Measurements from ENCODE around the gene CSRNP2. TPM values are rescaled to one million over a fixed set of nuclear protein-coding genes. Genes with fewer than 3 reads are reported as not detected.

CSRNP2 gene
- total RNA-seq, 2 experiments from 2014 or later = 11.7 to 30.1 TPM

GRCh38 chr12:51085757-51086156, 2.4 kb upstream of the CSRNP2 start:
- no peak overlapping the region for H3K4me2 ChIP-seq (ENCODE audit: low read length)
- no peak overlapping the region for H3K27ac ChIP-seq (ENCODE audit: low read depth, low read length, poor library complexity, severe bottlenecking)
- peaks cover 16% of the 10 kb centered on the region; the same call in 1 of the 2 replicates for H3K79me2 ChIP-seq (ENCODE audit: insufficient read depth, low read depth, low read length)
- no peaks in the 10 kb centered on the region for H4K20me1 ChIP-seq (ENCODE audit: insufficient read depth, low read length)
- no peaks in the 10 kb centered on the region for H3K9me2 ChIP-seq (ENCODE audit: insufficient read depth, low read length)
- intact Hi-C loops (cut with micrococcal nuclease; ENCODE audit: unreplicated experiment) = loop anchor here (10.0 kb wide), 1 partner anchor 129 kb away; the partner anchor contains the start of gene POU6F1
- TF ChIP-seq CTCF (conservative IDR thresholded peaks at IDR 0.05; ENCODE audit: low read length) (no peak), EZH2phosphoT487 (IDR thresholded peaks at IDR 0.05; ENCODE audit: borderline replicate concordance, low read depth, low read length) (no peak)
- no TSS peak for BruUV-seq (replicated peaks)
- CTCF ChIA-PET (ENCODE audit: unreplicated experiment) = no interaction called here
- POLR2A ChIA-PET = interaction anchor here (0.5 kb wide), 1 partner anchor 447 kb away, joined by 6 read pairs; no protein-coding TSS in a partner anchor
- no peak for DNase-seq (ENCODE audit: low spot score)
- H3K9me3 ChIP-seq (ENCODE audit: low read length) = no peaks in the 10 kb centered on the region
- no peak overlapping the region for H3K4me3 ChIP-seq (ENCODE audit: low read depth, low read length, poor library complexity, severe bottlenecking)
- no peak overlapping the region for H2AFZ ChIP-seq (ENCODE audit: low read length)
- H3K4me1 ChIP-seq (ENCODE audit: insufficient read depth, low read length, poor library complexity, severe bottlenecking) = peaks cover 14% of the 10 kb centered on the region
- no peaks in the 10 kb centered on the region; the same call in 1 of the 2 replicates for H3K36me3 ChIP-seq (ENCODE audit: insufficient read depth, low read length)

- Histone ChIP-seq H3K4me1 (ENCODE audit: insufficient read depth, low read length, poor library complexity, severe bottlenecking) (peaks cover 29% of the 10 kb centered on the region), H3K36me3 (ENCODE audit: insufficient read depth, low read length) (no peaks in the 10 kb centered on the region; the same call in 1 of the 2 replicates), H3K79me2 (ENCODE audit: insufficient read depth, low read depth, low read length) (peaks cover 23% of the 10 kb centered on the region; the same call in 1 of the 2 replicates), H4K20me1 (ENCODE audit: insufficient read depth, low read length) (no peaks in the 10 kb centered on the region), H2AFZ (ENCODE audit: low read length) (peak overlapping the region; percentile 18; the same call in 1 of the 2 replicates), H3K4me3 (ENCODE audit: low read depth, low read length, poor library complexity, severe bottlenecking) (peak overlapping the region; percentile 90), H3K9me2 (ENCODE audit: insufficient read depth, low read length) (no peaks in the 10 kb centered on the region), H3K4me2 (ENCODE audit: low read length) (peak overlapping the region; percentile 82), H3K27ac (ENCODE audit: low read depth, low read length, poor library complexity, severe bottlenecking) (no peak overlapping the region), H3K9me3 (ENCODE audit: low read length) (no peaks in the 10 kb centered on the region)
- intact Hi-C loops (cut with micrococcal nuclease; ENCODE audit: unreplicated experiment) = loop anchor here (1.0 to 10.0 kb wide), 3 partner anchors 34 to 132 kb away; partner anchors contain the start of genes LETMD1 and POU6F1
- no TSS peak for BruUV-seq (replicated peaks)
- ChIA-PET CTCF (ENCODE audit: unreplicated experiment) (interaction anchor here (0.6 to 0.9 kb wide), 2 partner anchors 19 to 20 kb away, joined by 3 read pairs; no protein-coding TSS in a partner anchor), POLR2A (interaction anchor here (0.6 to 1.4 kb wide), 12 partner anchors 9 to 1580 kb away, joined by 3 to 9 read pairs (median 3); partner anchors contain the start of genes DAZAP2 and POU6F1)
- peak; percentile 43 for DNase-seq (ENCODE audit: low spot score)
- TF ChIP-seq EZH2phosphoT487 (IDR thresholded peaks at IDR 0.05; ENCODE audit: borderline replicate concordance, low read depth, low read length) = no peak
- no peak for TF ChIP-seq CTCF (conservative IDR thresholded peaks at IDR 0.05; ENCODE audit: low read length)
Measured at GRCh38 chr12:51082561-51083125, 753 bp downstream of the CSRNP2 start.

- no peak for DNase-seq (ENCODE audit: low spot score)
- Histone ChIP-seq H4K20me1 (ENCODE audit: insufficient read depth, low read length) (no peaks in the 10 kb centered on the region), H3K9me2 (ENCODE audit: insufficient read depth, low read length) (no peaks in the 10 kb centered on the region), H3K9me3 (ENCODE audit: low read length) (no peaks in the 10 kb centered on the region), H3K4me2 (ENCODE audit: low read length) (peak overlapping the region; percentile 82), H3K36me3 (ENCODE audit: insufficient read depth, low read length) (no peaks in the 10 kb centered on the region; the same call in 1 of the 2 replicates), H3K79me2 (ENCODE audit: insufficient read depth, low read depth, low read length) (peaks cover 23% of the 10 kb centered on the region; the same call in 1 of the 2 replicates), H3K4me3 (ENCODE audit: low read depth, low read length, poor library complexity, severe bottlenecking) (peak overlapping the region; percentile 90), H3K27ac (ENCODE audit: low read depth, low read length, poor library complexity, severe bottlenecking) (no peak overlapping the region), H3K4me1 (ENCODE audit: insufficient read depth, low read length, poor library complexity, severe bottlenecking) (peaks cover 42% of the 10 kb centered on the region), H2AFZ (ENCODE audit: low read length) (no peak overlapping the region)
- POLR2A ChIA-PET = interaction anchor here (0.6 to 1.3 kb wide), 5 partner anchors 33 to 190 kb away, joined by 3 to 4 read pairs (median 3); partner anchors contain the start of genes LETMD1 and POU6F1
- intact Hi-C loops (cut with micrococcal nuclease; ENCODE audit: unreplicated experiment) = loop anchor here (5.0 to 10.0 kb wide), 2 partner anchors 106 to 133 kb away; partner anchors contain the start of gene POU6F1
- CTCF ChIA-PET (ENCODE audit: unreplicated experiment) = no interaction called here
- no peak for TF ChIP-seq EZH2phosphoT487 (IDR thresholded peaks at IDR 0.05; ENCODE audit: borderline replicate concordance, low read depth, low read length)
- TF ChIP-seq CTCF (conservative IDR thresholded peaks at IDR 0.05; ENCODE audit: low read length) = no peak
- BruUV-seq (replicated peaks) = no TSS peak
Measured at GRCh38 chr12:51081421-51081820, 2.0 kb downstream of the CSRNP2 start.

Data from OCI-LY7 (cell line).